Renal cortical epithelial cell (primary cell): ENCODE results near the gene CALML6. TPM values are rescaled to one million over a fixed set of nuclear protein-coding genes. Genes with fewer than 3 reads are reported as not detected.

Source experiments
- DNase-seq: peaks from one replicate; pipeline ENCODE4 v3.0.0-alpha.2; 2011; ENCODE audit warnings: low read depth
- total RNA-seq: library from RNA; depleted of rRNA; stranded (reverse); fragments of >200 nt; gene quantifications from 2 replicates; pipeline ENCODE4 v1.2.3, GENCODE V29; 2014

CALML6 gene
- total RNA-seq, 1 donor from 2014 or later, result 0.05 TPM

DNA sequence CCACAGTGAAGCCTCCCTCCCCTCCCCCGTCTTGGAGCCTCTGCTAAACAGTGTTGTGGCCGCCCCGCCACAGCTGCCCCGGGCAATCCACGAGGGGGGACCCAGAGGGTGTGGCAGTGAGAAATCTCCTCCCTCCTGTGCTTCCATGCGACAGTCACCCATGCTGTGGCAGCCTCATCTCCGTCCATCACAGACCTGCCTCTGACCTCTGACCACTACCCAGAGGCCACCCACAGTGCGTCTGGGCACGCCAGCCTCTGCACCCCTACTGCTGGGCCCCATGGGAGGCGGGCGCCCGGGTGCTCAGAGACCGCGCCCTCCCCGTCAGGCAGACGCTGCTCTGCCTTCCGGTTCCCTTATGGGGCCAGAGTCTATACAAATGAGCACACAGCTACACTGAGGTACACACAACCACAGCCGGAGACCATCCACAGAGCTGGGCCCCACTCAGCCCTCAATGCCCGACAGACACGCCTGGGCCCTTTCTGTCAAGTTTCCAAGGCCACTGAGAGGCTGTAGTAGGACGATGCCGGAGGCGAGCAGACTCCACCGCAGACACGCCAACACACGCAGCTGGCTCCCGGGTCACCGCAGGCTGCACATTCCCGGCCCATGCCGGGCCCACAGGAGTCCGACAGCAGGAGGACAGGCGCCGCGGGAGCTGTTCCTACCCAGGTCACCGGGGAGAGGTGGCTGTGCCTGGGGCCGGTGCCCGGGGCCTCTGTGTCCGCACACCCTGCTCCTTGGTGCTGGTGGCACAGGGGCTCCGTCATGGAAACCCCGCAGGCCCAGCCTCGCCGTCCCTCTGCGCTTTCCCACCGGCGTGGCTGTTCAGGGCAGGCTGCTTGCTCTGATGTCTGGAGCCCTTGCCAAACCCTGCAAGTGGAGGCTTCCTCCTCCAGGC, 27.9 kb downstream of the CALML6 start:
- no peak for DNase-seq

DNA sequence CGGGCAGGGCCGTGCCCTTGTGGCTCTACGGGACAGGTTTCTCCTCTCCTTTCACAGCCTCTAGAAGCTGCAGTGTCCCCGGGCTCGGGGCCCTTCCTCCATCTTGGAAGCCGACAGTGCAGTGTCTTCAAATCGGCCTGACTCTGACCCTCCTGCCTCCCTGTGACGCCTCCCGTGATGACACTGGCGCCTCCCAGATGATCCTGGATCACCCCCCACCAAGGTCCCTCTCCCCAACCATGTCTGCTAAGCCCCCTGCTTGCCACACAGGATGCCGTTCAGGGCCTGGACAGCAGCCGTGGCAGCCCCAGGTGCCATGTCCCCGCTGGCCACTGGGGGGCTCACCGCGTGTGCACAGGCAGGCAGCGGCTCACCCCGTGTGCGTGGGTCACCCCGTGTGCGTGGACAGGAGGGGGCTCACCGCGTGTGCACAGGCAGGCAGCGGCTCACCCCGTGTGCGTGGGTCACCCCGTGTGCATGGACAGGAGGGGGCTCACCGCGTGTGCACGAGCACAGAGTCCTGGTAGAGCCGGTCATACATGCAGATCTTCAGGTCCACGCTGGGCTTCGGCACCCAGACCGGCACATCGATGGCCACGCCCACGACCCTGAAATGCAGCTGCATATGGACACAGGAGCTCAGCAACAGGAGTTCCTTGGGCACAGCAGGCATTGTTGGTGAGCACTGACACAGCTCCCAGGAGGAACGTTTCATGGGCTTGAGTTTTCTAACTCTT, 28.9 kb downstream of the CALML6 start:
- no peak for DNase-seq

DNA sequence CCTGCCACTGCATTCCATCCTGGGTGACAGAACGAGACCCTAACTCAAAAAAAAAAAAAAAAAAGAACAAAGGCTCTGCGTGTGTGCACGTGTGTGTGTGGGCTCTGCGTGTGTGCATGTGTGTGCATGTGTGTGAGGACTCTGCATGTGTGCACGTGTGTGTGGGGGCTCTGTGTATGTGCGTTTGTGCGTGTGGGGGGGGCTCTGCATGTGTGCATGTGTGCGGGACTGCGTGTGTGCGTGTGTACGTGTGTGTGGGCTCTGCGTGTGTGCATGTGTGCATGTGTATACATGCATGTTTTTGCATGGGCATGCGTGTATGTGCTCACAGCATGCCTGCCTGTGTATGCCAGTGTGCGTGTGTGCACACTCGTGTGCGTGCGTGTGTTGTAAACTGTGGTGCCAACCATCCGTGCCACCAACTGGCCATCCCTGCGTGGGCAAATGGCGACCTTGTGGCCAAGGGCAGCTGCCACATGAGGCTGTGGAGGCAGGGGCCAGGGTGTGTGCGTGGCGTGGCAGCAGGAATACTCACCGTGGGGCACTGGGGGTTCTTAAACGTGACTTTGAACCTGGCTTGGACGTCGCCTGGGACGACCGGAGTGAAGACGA, 30.8 kb downstream of the CALML6 start:
- no peak for DNase-seq

DNA sequence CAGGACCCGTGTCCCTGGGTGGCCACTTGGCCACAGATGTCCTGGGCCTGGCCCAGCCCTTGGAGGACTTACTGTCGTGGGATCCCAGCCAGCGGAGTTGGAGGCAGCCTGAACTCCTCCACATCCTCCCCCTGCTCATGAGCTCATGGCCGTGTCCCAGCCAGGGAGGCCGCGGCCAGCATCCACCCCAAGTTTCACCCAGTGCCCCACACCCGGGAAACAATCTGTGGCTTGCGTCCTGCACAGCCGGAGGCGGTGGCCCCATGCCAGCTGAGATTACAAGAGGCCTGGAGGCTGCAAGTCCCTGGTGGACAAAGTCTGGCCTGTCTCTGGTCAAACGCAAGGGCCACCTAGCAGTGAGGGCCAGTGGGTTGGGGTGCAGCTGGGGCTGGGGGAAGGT, 31.5 kb downstream of the CALML6 start:
- no peak for DNase-seq

DNA sequence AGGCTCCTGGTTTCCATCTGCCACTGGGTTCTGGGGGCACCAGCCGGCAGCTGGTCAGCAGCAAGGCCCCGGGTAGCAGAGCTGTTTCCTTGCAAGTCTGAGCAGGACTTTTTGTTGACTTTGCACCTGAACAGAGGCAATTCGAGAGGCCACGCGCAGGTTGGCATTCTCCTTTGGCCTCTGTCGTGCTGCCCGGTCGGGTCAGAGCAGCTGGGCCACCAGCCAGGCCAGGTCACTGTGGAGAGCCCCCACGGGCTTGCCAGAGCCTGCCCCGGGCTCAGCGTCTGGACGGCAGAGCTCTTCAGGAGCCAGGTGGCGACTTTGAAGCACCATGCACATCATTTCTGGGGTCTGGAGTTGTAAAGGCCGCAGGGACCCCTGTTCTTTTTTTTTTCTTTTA, 32.4 kb downstream of the CALML6 start:
- DNase-seq, result no peak

DNA sequence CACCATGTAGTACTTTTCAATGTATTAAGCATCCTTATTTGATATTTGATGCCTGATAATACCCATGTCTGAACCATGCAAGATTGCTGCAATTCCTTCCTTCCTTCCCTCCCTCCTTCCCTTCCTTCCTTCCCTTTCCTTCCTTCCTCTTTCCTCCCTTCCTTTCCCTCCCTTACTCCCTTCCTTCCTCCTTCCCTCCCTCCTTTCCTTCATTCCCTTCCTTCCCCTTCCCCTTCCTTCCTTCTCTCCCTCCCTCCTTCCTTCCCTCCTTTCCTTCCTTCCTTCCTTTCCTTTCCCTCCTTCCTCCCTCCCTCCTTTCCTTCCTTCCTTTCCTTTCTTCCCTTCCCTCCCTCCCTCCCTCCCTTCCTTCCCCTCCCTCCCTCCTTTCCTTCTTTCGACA, 33.7 kb downstream of the CALML6 start:
- no peak for DNase-seq

DNA sequence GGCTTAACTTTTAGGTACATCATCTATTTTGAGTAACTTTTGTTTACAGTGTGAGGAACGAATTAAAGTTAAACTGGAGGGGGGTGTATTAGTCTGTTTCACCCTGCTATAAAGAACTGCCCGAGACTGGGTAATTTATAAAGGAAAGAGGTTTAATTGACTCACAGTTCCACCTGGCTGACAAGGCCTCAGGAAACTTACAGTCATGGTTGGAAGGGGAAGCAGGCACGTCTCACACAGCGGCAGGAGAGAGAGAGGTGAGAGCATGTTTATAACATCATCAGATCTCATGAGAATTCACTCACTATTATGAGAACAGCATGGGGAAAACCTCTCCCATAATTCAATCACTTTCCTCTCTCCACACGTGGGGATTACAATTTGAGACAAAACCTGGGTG, 35.9 kb downstream of the CALML6 start:
- DNase-seq, result no peak

DNA sequence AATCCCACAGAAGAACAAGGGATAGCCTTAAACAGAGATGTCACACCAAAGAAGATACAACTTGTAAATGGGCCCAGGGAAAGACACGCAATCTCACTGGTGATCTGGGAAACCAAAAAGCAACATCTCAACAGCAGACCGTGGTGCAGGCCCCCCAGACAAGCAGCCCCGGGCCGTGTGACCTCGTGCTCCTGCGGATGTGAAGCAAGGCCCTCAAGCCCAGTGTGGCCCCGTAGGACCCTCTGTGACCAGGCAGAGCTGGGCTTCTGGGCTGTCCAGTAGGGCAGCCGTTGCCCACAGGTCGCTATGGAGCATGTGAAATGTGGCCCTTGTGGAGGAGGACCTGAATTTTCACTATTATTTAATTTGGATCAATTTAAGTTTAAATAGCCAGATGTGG, 39.0 kb downstream of the CALML6 start:
- DNase-seq, result no peak

DNA sequence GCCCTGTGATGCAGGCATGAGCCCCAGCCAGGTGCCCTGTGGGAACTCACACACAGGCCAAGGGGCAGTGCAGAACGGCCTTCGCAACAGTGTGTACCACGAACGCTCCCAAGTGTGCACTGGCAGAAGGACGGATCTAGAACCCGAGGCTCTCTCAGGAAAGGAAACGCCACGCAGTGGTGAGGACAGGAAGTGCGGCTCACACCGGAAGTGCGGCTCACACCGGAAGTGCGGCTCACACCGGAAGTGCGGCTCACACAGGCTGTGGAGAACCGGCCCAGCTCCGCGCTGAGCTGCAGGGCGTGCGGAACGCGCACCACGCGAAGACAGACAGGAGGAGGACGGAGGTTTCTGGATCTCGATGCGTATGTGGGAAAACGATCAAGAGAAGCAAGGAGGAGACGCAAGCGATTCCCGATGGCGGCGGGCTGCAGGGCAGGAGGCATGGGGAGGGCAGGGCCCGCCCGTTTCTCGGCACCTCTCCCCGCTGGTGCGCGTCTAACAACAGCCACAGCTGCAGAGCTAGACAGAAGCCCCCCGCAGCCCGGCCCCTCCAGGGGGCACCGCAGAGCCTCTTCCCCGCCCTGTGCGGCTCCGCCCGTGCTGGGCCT, 39.9 kb downstream of the CALML6 start:
- DNase-seq, result no peak

DNA sequence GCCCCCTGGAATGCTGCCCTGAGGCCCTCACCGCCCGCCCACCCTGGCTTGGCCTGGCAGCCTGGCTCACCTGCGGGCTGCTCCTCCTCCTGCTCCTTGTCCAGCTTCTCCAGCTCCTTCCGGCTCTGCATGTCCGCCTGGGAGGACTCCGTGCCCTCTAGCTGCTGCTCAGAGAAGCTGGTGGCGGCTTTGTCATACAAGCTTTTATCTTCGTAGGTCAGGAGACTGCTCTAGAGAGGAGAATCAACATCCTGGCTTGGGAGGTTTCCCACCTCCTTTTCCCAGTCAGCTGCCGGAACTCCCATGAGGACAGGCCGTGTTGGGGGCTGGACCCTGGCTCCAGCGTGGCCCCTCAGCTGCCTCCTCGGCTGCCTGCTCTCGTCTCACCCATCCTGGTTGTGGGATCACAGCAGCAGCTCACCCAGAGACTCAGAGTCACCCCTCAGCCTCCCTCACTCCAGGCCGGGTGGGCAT, 40.6 kb downstream of the CALML6 start:
- no peak for DNase-seq

DNA sequence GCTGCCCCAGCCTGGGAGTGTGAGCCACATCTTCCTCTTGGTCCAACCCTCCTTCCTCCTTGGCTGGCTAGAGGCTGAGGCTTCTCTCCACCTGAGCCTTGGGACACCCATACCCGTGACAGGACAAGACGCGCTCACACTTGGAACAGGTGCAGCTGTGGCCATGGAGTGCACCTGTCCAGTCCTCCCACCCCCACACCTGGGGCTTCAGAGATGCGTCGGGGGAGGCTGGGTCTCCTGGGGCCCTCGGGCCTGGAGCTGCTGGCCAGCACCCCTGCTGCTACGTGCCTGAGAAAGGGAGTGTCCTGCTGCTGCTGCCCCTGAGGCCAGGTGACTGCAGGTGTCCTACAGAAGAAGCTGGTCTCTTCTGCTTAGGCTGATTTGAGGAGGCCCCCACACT, 41.0 kb downstream of the CALML6 start:
- no peak for DNase-seq

DNA sequence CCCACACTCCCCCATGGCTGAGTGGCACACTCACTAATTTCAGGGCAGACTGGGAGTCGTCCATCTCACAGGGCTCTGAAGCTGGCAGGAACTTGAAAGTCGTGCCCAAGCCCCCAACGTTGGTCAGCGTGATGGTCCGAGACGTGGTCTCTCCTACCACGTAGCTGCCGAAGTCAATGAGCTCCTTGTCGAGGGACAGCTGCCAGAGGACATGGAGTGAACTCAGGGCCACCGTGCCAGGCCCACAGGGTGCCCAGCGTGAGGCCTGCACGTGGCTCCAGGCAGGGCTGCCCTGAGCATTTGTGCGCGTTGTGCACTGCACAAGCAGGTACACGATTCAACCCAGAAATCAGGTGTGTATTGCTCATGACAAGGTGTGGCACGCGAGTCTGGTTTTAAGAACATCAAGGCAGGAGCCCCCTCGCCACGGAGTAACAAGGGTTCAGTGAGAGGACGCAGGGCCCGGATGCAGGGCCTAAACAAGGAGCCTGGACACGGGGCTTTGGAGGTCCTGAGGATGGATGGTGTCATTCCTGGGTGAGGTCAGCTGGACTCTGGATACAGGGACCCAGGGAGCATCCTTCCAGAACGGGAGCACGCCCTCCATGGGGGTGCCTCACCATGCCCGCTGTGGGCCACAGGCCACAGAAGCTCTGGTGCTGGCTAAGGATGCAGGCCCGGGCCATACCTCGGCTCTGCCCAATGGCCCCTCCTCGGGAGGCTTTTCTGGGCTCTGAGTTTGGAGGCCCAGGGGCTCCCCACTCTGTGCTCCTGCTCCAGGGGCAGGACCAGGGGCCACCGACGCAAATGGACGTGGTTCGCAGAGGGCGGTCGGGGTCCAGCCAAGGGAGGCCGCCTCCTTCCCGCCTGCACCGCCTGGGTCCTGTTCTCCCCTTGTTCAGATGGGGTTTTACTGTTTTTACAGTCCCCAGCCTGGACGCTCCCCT, 41.8 kb downstream of the CALML6 start:
- no peak for DNase-seq

DNA sequence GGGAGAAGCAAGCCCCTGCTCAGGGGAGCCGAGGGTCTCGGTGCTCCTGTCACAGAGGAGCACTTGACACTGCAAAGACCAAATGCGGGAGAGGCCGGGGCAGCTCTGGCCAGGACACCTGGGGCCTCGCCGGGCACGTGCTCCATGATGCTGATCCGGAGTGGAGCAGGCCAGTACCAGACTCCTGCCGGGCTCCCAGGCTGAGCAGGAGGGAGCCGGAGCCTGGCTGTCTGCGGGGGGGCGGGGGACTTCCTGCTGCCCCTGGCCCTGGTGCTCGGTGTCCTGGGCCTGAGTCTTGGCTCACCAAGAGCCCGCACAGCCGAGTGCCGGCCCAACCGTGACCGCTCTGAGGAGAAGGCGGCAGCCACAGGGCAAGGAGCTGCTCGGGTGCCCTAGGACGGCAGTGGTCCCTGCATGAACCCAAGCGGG, 42.5 kb downstream of the CALML6 start:
- DNase-seq, result no peak

DNA sequence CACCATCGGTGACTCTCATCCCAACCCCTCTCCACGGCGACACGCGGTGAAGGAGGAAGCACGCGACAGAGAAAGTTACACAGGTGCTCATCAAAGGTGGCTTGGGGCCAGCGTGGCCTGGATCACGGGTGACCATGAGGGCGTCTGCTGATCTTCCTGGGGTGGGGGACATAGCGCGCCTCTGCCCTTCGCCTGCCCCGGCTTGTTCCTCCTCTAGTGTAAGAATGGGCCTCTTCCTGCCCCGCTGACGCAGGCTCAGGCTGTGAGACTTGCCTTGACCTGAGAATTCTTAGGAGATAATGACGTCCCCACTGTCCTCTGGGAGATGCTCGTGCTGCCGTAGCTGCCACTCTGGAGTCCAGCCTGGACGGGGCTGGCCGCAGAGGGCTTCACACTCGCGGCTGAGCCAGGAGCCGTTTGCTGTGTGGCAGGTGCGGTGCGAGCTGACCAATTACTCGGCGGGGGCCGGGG, 43.0 kb downstream of the CALML6 start:
- DNase-seq, result no peak

DNA sequence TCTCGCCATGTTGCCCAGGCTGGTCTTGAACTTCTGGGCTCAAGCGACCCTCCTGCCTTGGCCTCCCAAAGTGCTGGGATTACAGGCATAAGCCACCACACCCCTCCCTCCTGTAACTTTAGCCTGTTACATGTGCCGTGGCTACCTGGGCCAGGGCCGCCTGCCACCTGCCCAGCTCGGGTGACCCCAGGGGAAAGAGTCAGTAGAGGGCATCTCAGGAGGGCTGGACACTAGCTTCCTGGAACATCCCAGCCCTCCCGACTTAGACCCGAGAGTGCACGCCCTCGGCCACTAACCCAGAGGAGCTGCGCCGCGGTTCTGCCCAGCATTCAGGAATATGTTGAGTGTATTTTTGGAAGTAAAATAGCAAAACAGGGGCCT, 44.4 kb downstream of the CALML6 start:
- no peak for DNase-seq

DNA sequence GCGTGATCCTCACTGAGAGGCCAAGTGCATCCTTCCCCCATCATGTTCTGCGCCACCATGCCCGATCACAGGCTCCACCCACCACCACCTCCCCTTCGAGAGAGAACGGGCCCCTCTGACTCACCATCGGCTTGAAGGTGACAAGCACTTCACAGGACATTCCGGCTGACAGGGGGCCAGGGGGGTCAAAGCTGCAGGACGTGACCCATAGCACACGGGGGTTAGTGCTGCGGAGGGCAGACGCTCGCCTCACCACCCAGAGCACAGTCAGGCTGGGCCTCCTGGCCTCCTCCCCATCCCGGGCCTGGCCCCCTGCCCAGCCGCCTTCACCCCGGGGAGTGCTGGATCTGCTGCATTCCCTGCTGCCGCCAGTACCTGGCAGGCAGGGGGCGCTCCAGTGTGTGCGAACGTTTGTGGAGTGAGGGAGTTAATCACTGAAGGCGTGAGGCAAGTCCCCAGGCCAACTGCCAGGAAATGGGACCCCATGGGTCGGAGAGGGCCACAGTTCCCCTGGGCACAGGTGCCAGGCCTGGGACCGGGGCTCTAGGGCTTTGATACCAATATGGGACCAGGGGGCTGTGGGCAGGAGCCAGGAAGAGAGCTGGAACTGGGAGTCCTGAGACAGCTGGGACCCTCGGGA, 44.9 kb downstream of the CALML6 start:
- DNase-seq, result peak; percentile 54

DNA sequence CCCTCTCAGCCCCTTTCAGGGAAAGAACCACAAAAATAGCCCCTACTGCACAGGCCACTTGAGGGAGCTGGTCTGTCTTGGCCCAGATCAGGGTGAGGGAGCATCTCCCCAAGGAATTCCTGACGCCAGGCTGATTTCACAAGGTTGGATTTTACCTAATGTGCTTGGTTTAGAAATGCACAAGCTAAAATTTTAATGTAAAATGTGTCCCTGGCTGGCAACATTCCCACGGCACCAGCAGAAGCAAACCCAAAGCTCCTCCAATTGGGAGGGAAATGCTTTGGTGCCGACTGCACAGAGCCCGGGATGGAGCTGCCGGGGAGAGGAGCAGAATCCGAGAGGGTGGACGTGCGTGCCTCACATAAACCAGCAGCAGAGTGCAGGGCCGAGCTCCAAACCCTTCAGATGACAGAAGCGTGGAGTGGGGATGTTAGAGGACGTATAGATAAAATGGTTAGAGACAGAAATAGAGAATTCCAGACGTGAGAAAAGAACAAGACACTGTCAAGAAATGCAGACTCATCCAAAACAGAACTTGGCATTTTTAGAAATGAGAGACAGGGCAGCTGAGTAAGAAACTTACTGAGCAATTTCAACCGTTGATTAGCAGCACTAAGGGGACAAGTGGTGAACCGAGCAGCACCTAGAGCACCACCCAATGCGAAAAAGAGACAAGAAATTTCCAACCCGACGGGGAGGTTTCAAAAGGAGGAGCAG, 45.6 kb downstream of the CALML6 start:
- no peak for DNase-seq

DNA sequence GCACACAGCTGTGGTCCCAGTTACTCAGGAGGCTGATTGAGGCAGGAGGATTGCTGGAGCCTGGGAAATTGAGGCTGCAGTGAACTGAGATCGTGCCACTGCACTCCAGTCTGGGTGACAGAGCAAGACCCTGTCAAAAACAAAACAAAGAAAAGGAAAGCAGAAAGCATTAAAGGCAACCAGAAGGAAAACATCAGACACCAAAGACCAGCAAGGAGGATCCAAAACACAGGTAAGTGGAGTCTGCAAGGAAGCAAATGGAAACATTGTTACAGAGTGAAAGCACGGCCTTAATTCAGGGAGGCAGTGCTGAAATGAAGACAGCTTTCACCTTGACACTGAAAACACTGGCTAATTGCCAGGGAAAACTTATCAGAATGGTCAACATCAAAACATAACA, 47.7 kb downstream of the CALML6 start:
- no peak for DNase-seq

DNA sequence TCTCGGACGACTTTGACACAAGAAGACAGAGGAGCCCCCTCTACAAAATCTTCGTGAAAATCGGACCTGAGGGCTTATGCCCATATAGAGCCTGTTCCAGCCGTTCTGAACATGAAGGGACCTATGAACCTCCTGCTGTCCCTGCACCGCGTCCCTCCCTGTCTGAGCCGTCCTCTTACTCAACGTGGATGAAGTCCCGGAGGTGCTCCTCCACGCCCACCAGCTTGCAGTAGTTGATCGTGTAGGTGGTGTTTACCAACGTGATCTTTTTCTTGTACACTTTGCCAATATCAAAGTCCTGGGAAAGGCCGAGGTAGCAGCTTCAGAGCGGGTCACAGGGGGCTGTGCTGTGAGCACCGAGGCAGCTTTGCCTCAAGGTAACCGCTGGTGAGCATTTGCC, 48.5 kb downstream of the CALML6 start:
- no peak for DNase-seq

DNA sequence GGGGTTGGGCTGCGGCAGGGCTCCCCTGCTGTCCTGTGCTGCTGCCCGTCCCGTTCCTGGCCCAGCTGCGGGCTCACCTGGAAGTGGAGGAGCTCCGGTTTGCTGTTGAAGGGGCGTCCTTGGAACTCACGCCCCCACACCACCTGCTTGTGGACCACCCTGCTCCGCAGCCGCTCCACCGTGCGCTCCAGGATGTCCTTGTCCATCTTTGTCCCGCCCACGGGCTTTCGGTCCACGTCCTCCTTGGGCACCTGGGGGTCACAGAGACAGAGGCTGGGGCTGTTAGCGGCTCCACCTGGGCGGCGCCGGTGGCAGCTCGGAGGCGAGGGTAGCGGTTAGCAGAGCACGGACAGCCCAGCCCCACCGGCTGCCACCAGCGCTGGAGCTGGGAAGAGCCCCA, 49.8 kb downstream of the CALML6 start:
- no peak for DNase-seq
